Astrocyte (in vitro differentiated cells and primary cell): ENCODE measurements around the gene RBPJ. TPM values are rescaled to one million over a fixed set of nuclear protein-coding genes. Genes with fewer than 3 reads are reported as not detected.

ENCODE experiments used
- DNase-seq: peaks from one replicate; pipeline ENCODE4 v3.0.0-alpha.2; 2010; ENCODE audit warnings: low read depth
- FAIRE-seq: peaks from 2 replicates; lab custom pipeline; 2011; peaks lifted over from hg19 to GRCh38; lab: Jason Lieb, UNC
- H2AFZ ChIP-seq: 2 replicates; pipeline ENCODE4 v1.6.0; 2012; ENCODE audit warnings: low read depth, low read length, inconsistent platforms
- H3K27ac ChIP-seq: 2 replicates; pipeline ENCODE4 v1.5.1; 2011; ENCODE audit warnings: low read depth, low read length, inconsistent platforms
- H3K27me3 ChIP-seq: 2 replicates; pipeline ENCODE4 v1.6.0; 2011; ENCODE audit warnings: low read length, inconsistent platforms; ENCODE audit not compliant: insufficient read depth
- H3K36me3 ChIP-seq: 2 replicates; pipeline ENCODE4 v1.5.1; 2011; ENCODE audit warnings: low read length, inconsistent platforms; ENCODE audit not compliant: insufficient read depth
- H3K4me1 ChIP-seq: 2 replicates; pipeline ENCODE4 v1.5.1; 2011; ENCODE audit warnings: low read length, inconsistent platforms; ENCODE audit not compliant: insufficient read depth
- H3K4me2 ChIP-seq: 2 replicates; pipeline ENCODE4 v1.6.0; 2012; ENCODE audit warnings: low read length, inconsistent platforms
- H3K4me3 ChIP-seq: 2 replicates; pipeline ENCODE4 v1.5.1; 2011; ENCODE audit warnings: low read depth, mild to moderate bottlenecking, low read length, inconsistent platforms; ENCODE audit not compliant: insufficient read depth
- H3K79me2 ChIP-seq: 2 replicates; pipeline ENCODE4 v1.6.0; 2012; ENCODE audit warnings: mild to moderate bottlenecking, low read length, inconsistent platforms; ENCODE audit not compliant: insufficient read depth
- H3K9ac ChIP-seq: 2 replicates; pipeline ENCODE4 v1.6.0; 2012; ENCODE audit warnings: mild to moderate bottlenecking, low read length, inconsistent platforms
- H3K9me3 ChIP-seq: 2 replicates; pipeline ENCODE4 v1.5.1; 2012; ENCODE audit warnings: low read depth, mild to moderate bottlenecking, low read length, inconsistent platforms; ENCODE audit not compliant: insufficient read depth
- H4K20me1 ChIP-seq: 2 replicates; pipeline ENCODE4 v1.6.0; 2012; ENCODE audit warnings: low read length, inconsistent platforms; ENCODE audit not compliant: insufficient read depth
- H3K27ac Mint-ChIP-seq: one replicate; pipeline ENCODE4 v1.8.0; 2021; ENCODE audit warnings: mild to moderate bottlenecking, mixed read lengths; ENCODE audit not compliant: unreplicated experiment
- H3K27me3 Mint-ChIP-seq: one replicate; pipeline ENCODE4 v1.8.0; 2021; ENCODE audit warnings: low read depth, mixed read lengths; ENCODE audit not compliant: unreplicated experiment
- H3K36me3 Mint-ChIP-seq: one replicate; pipeline ENCODE4 v1.8.0; 2021; ENCODE audit warnings: low read depth, mixed read lengths; ENCODE audit not compliant: unreplicated experiment
- H3K4me1 Mint-ChIP-seq: one replicate; pipeline ENCODE4 v1.8.0; 2021; ENCODE audit warnings: low read depth, mixed read lengths; ENCODE audit not compliant: unreplicated experiment
- H3K4me3 Mint-ChIP-seq: one replicate; pipeline ENCODE4 v1.8.0; 2021; ENCODE audit warnings: mild to moderate bottlenecking, moderate library complexity, mixed read lengths; ENCODE audit not compliant: unreplicated experiment
- H3K9me3 Mint-ChIP-seq: one replicate; pipeline ENCODE4 v1.8.0; 2021; ENCODE audit warnings: mild to moderate bottlenecking, mixed read lengths; ENCODE audit not compliant: unreplicated experiment
- CTCF ChIP-seq: IDR thresholded peaks from 2 replicates; pipeline ENCODE4 v1.5.1; 2011; ENCODE audit warnings: low read depth, mild to moderate bottlenecking, inconsistent platforms, low read length, moderate library complexity; ENCODE audit not compliant: insufficient read depth
- EZH2 ChIP-seq: IDR thresholded peaks from 2 replicates; pipeline ENCODE4 v1.6.1; 2012; ENCODE audit warnings: mild to moderate bottlenecking, low read length, inconsistent platforms; ENCODE audit not compliant: insufficient read depth
- total RNA-seq: library from RNA; stranded (reverse); gene quantifications from 2 replicates; pipeline ENCODE4 v1.2.1, GENCODE V29; 2021

RBPJ gene
- total RNA-seq, 1 donor from 2014 or later, result 96.3 TPM

- Mint-ChIP-seq H3K27me3 (no peaks in the 10 kb centered on the region), H3K4me1 (peaks cover 38% of the 10 kb centered on the region), H3K4me3 (peak overlapping the region; percentile 1), H3K27ac (peak overlapping the region; percentile 77), H3K9me3 (no peaks in the 10 kb centered on the region), H3K36me3 (peaks cover under 1% of the 10 kb centered on the region)
- peaks cover 92% of the 10 kb centered on the region for H3K79me2 ChIP-seq
- H3K4me3 ChIP-seq, result no peak overlapping the region
- no peak overlapping the region for H2AFZ ChIP-seq
- H3K9ac ChIP-seq, result peak overlapping the region; percentile 52
- DNase-seq (peak; percentile 66), FAIRE-seq (no peak)
- H3K27ac ChIP-seq, result peak overlapping the region; percentile 65
- peaks cover 83% of the 10 kb centered on the region for H4K20me1 ChIP-seq
- peaks cover 23% of the 10 kb centered on the region for H3K4me1 ChIP-seq
- no peaks in the 10 kb centered on the region for H3K27me3 ChIP-seq
- no peaks in the 10 kb centered on the region for H3K9me3 ChIP-seq
- TF ChIP-seq CTCF (no peak), EZH2 (no peak)
- peak overlapping the region; percentile 67 for H3K4me2 ChIP-seq
- H3K36me3 ChIP-seq, result no peaks in the 10 kb centered on the region
These were observed 22.2 kb downstream of the RBPJ start for GRCh38 chr4:26343038-26343398.

GRCh38 chr4:26344901-26345564 is 24.2 kb downstream of the RBPJ start:
- Histone ChIP-seq H3K27me3 (no peaks in the 10 kb centered on the region), H2AFZ (no peak overlapping the region), H3K4me2 (no peak overlapping the region), H3K27ac (no peak overlapping the region), H3K36me3 (no peaks in the 10 kb centered on the region), H4K20me1 (peaks cover 81% of the 10 kb centered on the region), H3K4me3 (no peak overlapping the region), H3K4me1 (peaks cover 23% of the 10 kb centered on the region), H3K79me2 (peaks cover 92% of the 10 kb centered on the region), H3K9me3 (no peaks in the 10 kb centered on the region), H3K9ac (no peak overlapping the region)
- no peaks in the 10 kb centered on the region for H3K9me3 Mint-ChIP-seq
- peaks cover 45% of the 10 kb centered on the region for H3K4me1 Mint-ChIP-seq
- no peak for FAIRE-seq
- H3K27ac Mint-ChIP-seq, result no peak overlapping the region
- H3K27me3 Mint-ChIP-seq, result no peaks in the 10 kb centered on the region
- TF ChIP-seq EZH2 (no peak), CTCF (no peak)
- peaks cover 1% of the 10 kb centered on the region for H3K36me3 Mint-ChIP-seq
- DNase-seq, result no peak
- no peak overlapping the region for H3K4me3 Mint-ChIP-seq

DNA sequence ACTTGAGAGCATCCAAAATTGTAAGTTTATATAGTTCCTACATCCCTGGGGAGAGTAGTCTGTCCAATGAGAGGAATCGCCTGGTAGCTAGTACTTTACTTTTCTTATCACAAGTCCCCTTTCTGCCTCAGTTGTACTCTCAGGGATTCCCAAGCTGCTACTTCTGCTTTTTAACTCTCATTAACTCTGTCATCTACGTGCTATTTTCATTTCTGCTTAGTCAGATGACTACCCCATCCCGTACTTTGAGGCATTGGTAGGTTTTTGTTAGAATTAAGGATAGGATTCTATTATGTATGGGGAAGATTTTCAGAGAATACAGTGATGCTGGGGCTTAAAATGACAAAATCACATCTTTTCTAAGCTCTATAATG is 24.7 kb downstream of the RBPJ start:
- Histone ChIP-seq H3K27ac (no peak overlapping the region), H3K79me2 (peaks cover 92% of the 10 kb centered on the region), H3K36me3 (no peaks in the 10 kb centered on the region), H4K20me1 (peaks cover 81% of the 10 kb centered on the region), H3K27me3 (no peaks in the 10 kb centered on the region), H3K9me3 (no peaks in the 10 kb centered on the region), H3K4me2 (no peak overlapping the region), H2AFZ (no peak overlapping the region), H3K4me3 (no peak overlapping the region), H3K9ac (no peak overlapping the region), H3K4me1 (peaks cover 23% of the 10 kb centered on the region)
- TF ChIP-seq CTCF (no peak), EZH2 (no peak)
- no peak overlapping the region for H3K4me3 Mint-ChIP-seq
- H3K4me1 Mint-ChIP-seq, result peaks cover 41% of the 10 kb centered on the region
- no peaks in the 10 kb centered on the region for H3K9me3 Mint-ChIP-seq
- peak overlapping the region; percentile 4 for H3K27ac Mint-ChIP-seq
- H3K27me3 Mint-ChIP-seq, result no peaks in the 10 kb centered on the region
- FAIRE-seq (no peak), DNase-seq (no peak)
- peaks cover 1% of the 10 kb centered on the region for H3K36me3 Mint-ChIP-seq
